DMS153 treated with DMSO at 0.1 percent for 48 hours (cell line): ENCODE data around the gene ITSN2.

Source experiments
- DNase-seq: peaks from one replicate; lab custom pipeline; 2025; ENCODE audit not compliant: unreplicated experiment; lab: John Stamatoyannopoulos, UW

ITSN2 gene

GRCh38 chr2:24190503-24190902, 169.8 kb downstream of the ITSN2 start:
- DNase-seq, result no peak

- DNase-seq, result no peak
Observed at GRCh38 chr2:24189551-24189950, 170.8 kb downstream of the ITSN2 start.

GRCh38 chr2:24183366-24184069, 176.8 kb downstream of the ITSN2 start:
- DNase-seq, result no peak

GRCh38 chr2:24182507-24182906, 177.8 kb downstream of the ITSN2 start:
- DNase-seq, result no peak

- no peak for DNase-seq
Observed at GRCh38 chr2:24181849-24182248, 178.5 kb downstream of the ITSN2 start.

- no peak for DNase-seq
Observed at GRCh38 chr2:24179683-24180082, 180.7 kb downstream of the ITSN2 start.

- DNase-seq, result no peak
Observed at GRCh38 chr2:24176326-24176725, 184.0 kb downstream of the ITSN2 start.

GRCh38 chr2:24175631-24176187, 184.6 kb downstream of the ITSN2 start:
- no peak for DNase-seq

- DNase-seq, result no peak
Observed at GRCh38 chr2:24174851-24175277, 185.5 kb downstream of the ITSN2 start, which contains the start of gene FAM228A. TSS of gene FAM228A (plus strand) at chr2:24175053. CDS start at chr2:24175481, 428 bp downstream.

GRCh38 chr2:24169023-24169422, 191.3 kb downstream of the ITSN2 start:
- no peak for DNase-seq

- no peak for DNase-seq
Observed at GRCh38 chr2:24164416-24164973, 195.8 kb downstream of the ITSN2 start.

- DNase-seq, result no peak
Observed at GRCh38 chr2:24163601-24164000, 196.7 kb downstream of the ITSN2 start.

- no peak for DNase-seq
Observed at GRCh38 chr2:24163186-24163585, 197.2 kb downstream of the ITSN2 start.

GRCh38 chr2:24162494-24162893, 197.8 kb downstream of the ITSN2 start:
- no peak for DNase-seq

GRCh38 chr2:24160761-24161160, 199.6 kb downstream of the ITSN2 start:
- DNase-seq, result no peak

- DNase-seq, result no peak
Observed at GRCh38 chr2:24159708-24160107, 200.6 kb downstream of the ITSN2 start.

GRCh38 chr2:24158131-24158530, 202.2 kb downstream of the ITSN2 start:
- DNase-seq, result no peak

- DNase-seq, result no peak
Observed at GRCh38 chr2:24153478-24153877, 206.9 kb downstream of the ITSN2 start.
